A549 (cell line): ENCODE data around the gene WDR18. TPM values are rescaled to one million over a fixed set of nuclear protein-coding genes. Genes with fewer than 3 reads are reported as not detected.

Experiments used
- ATAC-seq, 2 experiments: fragments of 200-7000 bp in 1 of 2; fragments of >200 bp in 1 of 2; cut with Nextera tagmentation in 1 of 2; cut with Tn5 transposase in 1 of 2; 3 replicates each; pipeline versions ENCODE4 v1.8.0 to v1.9.1; 2018 to 2020; ENCODE audit warnings: mild to moderate bottlenecking in 1 of 2, moderate library complexity in 1 of 2
- CTCF ChIA-PET: fragments of 300-600 bp; sonication (Branson Sonifier 250); formaldehyde crosslinking; extraction: SDS; loops from one replicate; lab custom pipeline; 2021; ENCODE audit warnings: antibody characterized with exemption, inconsistent platforms; lab: Yijun Ruan, JAX
- POLR2A ChIA-PET: fragments of 350-600 bp; formaldehyde crosslinking; extraction: SDS; loops from one replicate; lab custom pipeline; 2021; ENCODE audit warnings: antibody characterized with exemption, inconsistent platforms; lab: Yijun Ruan, JAX
- DNase-seq, 2 experiments: peaks; one replicate each; pipeline versions ENCODE4 v3.0.0 to v3.0.0-alpha.2; 2011 to 2016; ENCODE audit warnings: low read depth in 1 of 2, low spot score in 1 of 2
- FAIRE-seq: peaks from 2 replicates; lab custom pipeline; 2011; peaks lifted over from hg19 to GRCh38; lab: Jason Lieb, UNC
- H3K27ac ChIP-seq, 2 experiments: fragments of >200 bp; sonication (Bioruptor Twin); formaldehyde crosslinking; 3 replicates each; pipeline ENCODE4 v1.5.1; 2016 to 2017
- H3K4me1 ChIP-seq: fragments of >200 bp; sonication (Bioruptor Twin); formaldehyde crosslinking; 3 replicates; pipeline ENCODE4 v1.6.1; 2016
- H3K4me2 ChIP-seq: fragments of >200 bp; sonication (Bioruptor Twin); formaldehyde crosslinking; 3 replicates; pipeline ENCODE4 v1.6.1; 2016
- H3K4me3 ChIP-seq: fragments of >200 bp; sonication (Bioruptor Twin); formaldehyde crosslinking; 3 replicates; pipeline ENCODE4 v1.5.1; 2016
- H3K9me3 ChIP-seq: fragments of >200 bp; sonication (Bioruptor Twin); formaldehyde crosslinking; 3 replicates; pipeline ENCODE4 v1.6.1; 2016
- CTCF ChIP-seq: fragments of >200 bp; sonication (Bioruptor Twin); formaldehyde crosslinking; IDR thresholded peaks from 3 replicates; pipeline ENCODE4 v1.5.1; 2016
- E2F6 ChIP-seq: IDR thresholded peaks from 2 replicates; pipeline ENCODE4 v1.6.1; 2012; ENCODE audit warnings: low read depth, borderline replicate concordance
- EHMT2 ChIP-seq: fragments of 200-600 bp; sonication (generic); IDR thresholded peaks from 2 replicates; pipeline ENCODE4 v1.6.1; 2016; ENCODE audit warnings: antibody characterized with exemption, low read depth, mild to moderate bottlenecking, moderate library complexity
- FOSB ChIP-seq: fragments of 250-450 bp; sonication (Bioruptor Pico); IDR thresholded peaks from 2 replicates; pipeline ENCODE4 v1.5.0; 2020; ENCODE audit warnings: mild to moderate bottlenecking, moderate library complexity
- HES2 ChIP-seq: fragments of >200 bp; sonication (Bioruptor Twin); formaldehyde crosslinking; IDR thresholded peaks from 2 replicates; pipeline ENCODE4 v1.6.1; 2016
- HMGXB4 ChIP-seq: fragments of 250-450 bp; sonication (Bioruptor Pico); IDR thresholded peaks from 2 replicates; pipeline ENCODE4 v1.5.0; 2021; ENCODE audit warnings: mild to moderate bottlenecking, moderate library complexity, borderline replicate concordance
- HOXA7 ChIP-seq: fragments of 250-450 bp; sonication (Bioruptor Pico); IDR thresholded peaks from 2 replicates; pipeline ENCODE4 v1.5.0; 2020; ENCODE audit warnings: mild to moderate bottlenecking, moderate library complexity
- KDM1A ChIP-seq: fragments of 200-600 bp; sonication (generic); IDR thresholded peaks from 2 replicates; pipeline ENCODE4 v1.6.1; 2016; ENCODE audit warnings: low read depth, mild to moderate bottlenecking
- KDM5A ChIP-seq: fragments of 200-600 bp; sonication (generic); IDR thresholded peaks from 2 replicates; pipeline ENCODE4 v1.6.1; 2016; ENCODE audit warnings: antibody characterized with exemption, mild to moderate bottlenecking
- MAZ ChIP-seq: fragments of 150-350 bp; IDR thresholded peaks from 2 replicates; pipeline ENCODE4 v1.6.1; 2014; ENCODE audit warnings: antibody characterized with exemption, low read depth, low read length, borderline replicate concordance
- NFE2L2 ChIP-seq: fragments of 150-350 bp; conservative IDR thresholded peaks from 2 replicates; pipeline ENCODE4 v1.6.1; 2014; ENCODE audit warnings: low read length
- PHF8 ChIP-seq: fragments of 200-600 bp; sonication (generic); IDR thresholded peaks from 2 replicates; pipeline ENCODE4 v1.6.1; 2016; ENCODE audit warnings: low read depth, mild to moderate bottlenecking, antibody characterized with exemption, moderate library complexity, borderline replicate concordance
- RCOR1 ChIP-seq: fragments of 150-350 bp; IDR thresholded peaks from 2 replicates; pipeline ENCODE4 v1.6.1; 2014; ENCODE audit warnings: antibody characterized with exemption, low read length, low read depth
- REST ChIP-seq: fragments of 200-600 bp; sonication (generic); IDR thresholded peaks from 2 replicates; pipeline ENCODE4 v1.6.1; 2016; ENCODE audit warnings: antibody characterized with exemption, mild to moderate bottlenecking, moderate library complexity
- RFX5 ChIP-seq: fragments of 450-650 bp; IDR thresholded peaks from 2 replicates; pipeline ENCODE4 v1.7.1; 2014; ENCODE audit warnings: antibody characterized with exemption, mild to moderate bottlenecking, moderate library complexity
- TFCP2L1 ChIP-seq: fragments of 250-450 bp; sonication (Bioruptor Pico); IDR thresholded peaks from 2 replicates; pipeline ENCODE4 v1.5.0; 2021; ENCODE audit warnings: mild to moderate bottlenecking
- ZNF302 ChIP-seq: fragments of 250-450 bp; sonication (Bioruptor Pico); IDR thresholded peaks from 2 replicates; pipeline ENCODE4 v1.9.0; 2021; ENCODE audit warnings: inconsistent platforms, mild to moderate bottlenecking, moderate library complexity
- WGBS: methylation state at CpG from one replicate; pipeline ENCODE4 v1.1.6; 2017; ENCODE audit errors: missing lambda C conversion rate; 5-methylcytosine and 5-hydroxymethylcytosine counted together
- polyA plus RNA-seq, 4 experiments: library from polyadenylated mRNA; depleted of rRNA in 3 of 4; stranded (reverse); fragments of >200 nt; fragmentation: RNase III in 1 of 4; extraction: RNeasy Plus Mini Kit Qiagen cat#74134 plus additional on column Dnase treatment in 1 of 4; gene quantifications; 2 replicates in 3 of 4; 3 replicates in 1 of 4; pipeline ENCODE4 v1.2.3, GENCODE V29; 2011 to 2017

The WDR18 gene
- polyA plus RNA-seq, 2 of the 4 experiments (the other 2 are of a cell fraction), result 23.8 to 48.9 TPM

- no peak for ATAC-seq
- no peak for DNase-seq
- H3K4me2 ChIP-seq, result no peak overlapping the region
- no peak for TF ChIP-seq TFCP2L1
- TF ChIP-seq KDM5A, result no peak
- TF ChIP-seq PHF8, result no peak
- TF ChIP-seq ZNF302 (CRISPR knock-in tag), result no peak
- TF ChIP-seq HOXA7 (CRISPR knock-in tag), result no peak
- no peak for TF ChIP-seq CTCF
- TF ChIP-seq HES2, result no peak
- no peak for TF ChIP-seq E2F6
- ChIA-PET CTCF (interaction anchor here (2.7 kb wide), 1 partner anchor 230 kb away, joined by 6 read pairs; no protein-coding TSS in a partner anchor), POLR2A (no interaction called here)
- no peak overlapping the region for H3K27ac ChIP-seq
- no peak for FAIRE-seq
- H3K4me1 ChIP-seq, result peaks cover 35% of the 10 kb centered on the region
- H3K4me3 ChIP-seq, result no peak overlapping the region
- H3K9me3 ChIP-seq, result no peaks in the 10 kb centered on the region
- WGBS, result 95% methylated on average over 32 of the region's 49 CpGs
These were observed 30.3 kb downstream of the WDR18 start for GRCh38 chr19:1014161-1015060.

- Histone ChIP-seq H3K4me1 (peaks cover 38% of the 10 kb centered on the region), H3K4me3 (no peak overlapping the region), H3K27ac (no peak overlapping the region), H3K4me2 (no peak overlapping the region), H3K9me3 (no peaks in the 10 kb centered on the region)
- no peak for ATAC-seq
- CTCF ChIA-PET, result no interaction called here
- POLR2A ChIA-PET, result no interaction called here
- DNase-seq, result no peak
- TF ChIP-seq NFE2L2 (no peak), MAZ (no peak), FOSB (CRISPR knock-in tag) (no peak), RCOR1 (no peak), EHMT2 (no peak), KDM1A (no peak), HMGXB4 (no peak), REST (no peak), ZNF302 (CRISPR knock-in tag) (no peak), RFX5 (no peak)
- 100% methylated on average over 1 of the region's 29 CpGs for whole genome bisulfite sequencing
- FAIRE-seq, result no peak
These were observed 31.1 kb downstream of the WDR18 start for GRCh38 chr19:1015061-1015781.
